K562 treated with DMSO at 1 percent for 12 hours (cell line): ENCODE data around the gene EMILIN3. TPM values are rescaled to one million over a fixed set of nuclear protein-coding genes. Genes with fewer than 3 reads are reported as not detected.

Source experiments
- total RNA-seq: library from RNA; unstranded; fragments of 300-600 nt; gene quantifications from 2 replicates; pipeline ENCODE4 v1.2.3, GENCODE V29; 2022; ENCODE audit not compliant: insufficient read depth

EMILIN3 gene
- total RNA-seq, result not detected in 2 replicates

GRCh38 chr20:41366546-41367392 lies at the start of gene EMILIN3:
EMILIN3 (minus strand) TSS chr20:41366818; CDS start chr20:41366634, 184 bp downstream.

GRCh38 chr20:41340327-41341055 lies 26.1 kb downstream of the EMILIN3 start, which contains the start of gene LPIN3:
LPIN3 (plus strand) TSS chr20:41340821; CDS start chr20:41345804, 4,983 bp downstream.

GRCh38 chr20:41317546-41318270 lies 48.9 kb downstream of the EMILIN3 start, which contains the start of gene ZHX3:
ZHX3 (minus strand) TSS chr20:41317731; CDS start chr20:41204916, 112,815 bp downstream.

Other genes starting within 250 kb of the EMILIN3 start
- gene PLCG1, start 229.3 kb downstream of the EMILIN3 start, total RNA-seq, result 18.4 and 53.7 TPM in 2 replicates
- gene ZHX3, start 49.1 kb downstream of the EMILIN3 start, total RNA-seq, result 0.70 and 7.4 TPM in 2 replicates
- gene LPIN3, start 26.0 kb downstream of the EMILIN3 start, total RNA-seq, result 4.4 and 18.0 TPM in 2 replicates